ENCODE measurements around the gene JTB. TPM values are rescaled to one million over a fixed set of nuclear protein-coding genes. Genes with fewer than 3 reads are reported as not detected.

The JTB gene
- total RNA-seq, 1 experiment from 2014 or later = 123 TPM

DNA sequence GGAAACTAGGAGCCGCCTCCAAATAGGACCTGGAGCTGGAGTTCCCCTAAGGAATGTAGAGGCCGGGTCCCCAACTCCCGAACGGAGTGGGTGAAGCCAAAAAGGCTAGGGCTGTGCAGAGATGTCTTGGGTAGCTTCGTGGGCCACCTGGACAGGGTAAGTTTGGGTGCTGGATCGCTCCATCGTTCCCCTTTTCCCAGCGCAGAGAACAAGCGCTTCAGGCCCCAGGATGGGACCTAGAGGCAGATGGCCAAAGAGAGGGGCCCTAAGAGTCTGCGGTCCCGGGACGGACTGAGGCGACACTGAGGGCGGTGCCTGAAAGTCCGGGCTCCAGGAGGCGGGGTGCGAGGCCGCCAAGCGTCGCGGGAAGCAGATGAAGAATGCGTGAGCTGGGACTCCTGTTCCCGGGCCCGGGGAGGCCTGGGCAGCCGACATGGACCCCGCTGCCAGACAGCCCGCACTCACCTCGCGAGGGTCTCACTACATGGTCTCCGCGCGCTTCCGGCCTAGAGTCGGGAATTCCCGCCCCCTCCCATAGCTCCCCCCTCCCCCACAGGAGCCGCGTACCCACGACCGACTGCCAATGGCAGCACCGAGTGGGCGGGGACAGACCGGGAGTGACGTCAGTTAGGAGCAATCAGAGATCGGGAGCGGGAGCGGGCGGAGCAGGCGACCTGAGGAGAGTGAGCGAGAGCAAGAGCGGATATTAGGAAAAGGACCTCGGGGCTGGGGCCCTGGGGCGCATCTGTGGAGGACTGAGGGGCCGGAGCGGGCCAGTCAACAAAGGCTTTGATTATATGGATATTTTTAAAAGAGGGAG, 14.2 kb downstream of the JTB start, which contains the start of gene SLC39A1:
TSS of gene SLC39A1 (minus strand) at position 508 of the 820 bp plus-strand sequence. CDS start 822 bp downstream, outside the sequence.
- Histone ChIP-seq H3K27ac (ENCODE audit: low read depth, low read length) (peak within 1 kb of the TSS; percentile 93), H3K9me3 (ENCODE audit: control insufficient read depth in 1 of 2, insufficient read depth in 1 of 2, low read depth in 1 of 2, low read length in 2 of 2) (no peaks in the 10 kb centered on the region), H2AFZ (ENCODE audit: low read depth, low read length, poor library complexity, severe bottlenecking) (no peak within 1 kb of the TSS), H3K4me3 (replicated peaks in 1 of 2; ENCODE audit: low read depth in 1 of 2, low read length in 2 of 2) (peak within 1 kb of the TSS; percentile 94 to 97), H4K20me1 (ENCODE audit: insufficient read depth) (no peaks in the 10 kb centered on the region), H3K79me2 (ENCODE audit: insufficient read depth, low read length) (peaks cover 34% of the 10 kb centered on the region), H3K9me2 (ENCODE audit: insufficient read depth) (no peaks in the 10 kb centered on the region), H3K27me3 (ENCODE audit: insufficient read depth, low read length) (no peaks in the 10 kb centered on the region), H3K36me3 (ENCODE audit: control insufficient read depth in 1 of 2, insufficient read depth in 2 of 2, low read length in 2 of 2) (peaks cover 5 to 11% of the 10 kb centered on the region in 2 experiments; a peak in 1 of 4 replicates), H3K4me1 (ENCODE audit: control insufficient read depth in 1 of 2, insufficient read depth in 2 of 2, low read length in 2 of 2) (peaks cover 26 to 61% of the 10 kb centered on the region in 2 experiments), H3K9ac (ENCODE audit: low read length) (peak within 1 kb of the TSS; percentile 96), H3K4me2 (ENCODE audit: low read length) (peak within 1 kb of the TSS; percentile 86)
- ATAC-seq (peak; percentile 69), DNase-seq (ENCODE audit: low read depth, low spot score) (peak; percentile 94)
- intact Hi-C loops (cut with micrococcal nuclease) = loop anchor here (5.0 kb wide), 1 partner anchor 181 kb away; no protein-coding TSS in a partner anchor
- POLR2A ChIA-PET = interaction anchor here (0.8 to 2.8 kb wide), 6 partner anchors 11 to 41 kb away, joined by 3 to 18 read pairs (median 4); partner anchors contain the start of genes DENND4B, GATAD2B and RPS27
- TF ChIP-seq POLR2A (IDR thresholded peaks at IDR 0.05; ENCODE audit: borderline replicate concordance, extremely low read depth, insufficient read depth, insufficient read length) (peak; percentile 90), TCF7L2 (IDR thresholded peaks at IDR 0.05; ENCODE audit: borderline replicate concordance, extremely low read depth, insufficient read depth, insufficient read length) (no peak), JUND (IDR thresholded peaks at IDR 0.05) (no peak), FOSL1 (IDR thresholded peaks at IDR 0.05; ENCODE audit: low read depth) (no peak), ZFX (IDR thresholded peaks at IDR 0.05) (peak; percentile 62; the same call in 1 of the 2 replicates), CEBPB (IDR thresholded peaks at IDR 0.05; ENCODE audit: low read depth) (no peak), SP1 (IDR thresholded peaks at IDR 0.05; ENCODE audit: low read depth) (no peak), EZH2phosphoT487 (IDR thresholded peaks at IDR 0.05; ENCODE audit: borderline replicate concordance) (no peak), CBX3 (IDR thresholded peaks at IDR 0.05; ENCODE audit: low read depth) (no peak), ELF1 (IDR thresholded peaks at IDR 0.05; ENCODE audit: borderline replicate concordance, low read depth) (no peak), POLR2AphosphoS5 (IDR thresholded peaks at IDR 0.05; ENCODE audit: low read depth, low read length) (peak; percentile 83), RAD21 (IDR thresholded peaks at IDR 0.05; ENCODE audit: low read depth) (no peak), YY1 (IDR thresholded peaks at IDR 0.05; ENCODE audit: extremely low read depth, insufficient replicate concordance, low read depth, low read length) (peak; percentile 41), EGR1 (IDR thresholded peaks at IDR 0.05; ENCODE audit: low read depth) (no peak)
- TF ChIP-seq, protein P1, sequence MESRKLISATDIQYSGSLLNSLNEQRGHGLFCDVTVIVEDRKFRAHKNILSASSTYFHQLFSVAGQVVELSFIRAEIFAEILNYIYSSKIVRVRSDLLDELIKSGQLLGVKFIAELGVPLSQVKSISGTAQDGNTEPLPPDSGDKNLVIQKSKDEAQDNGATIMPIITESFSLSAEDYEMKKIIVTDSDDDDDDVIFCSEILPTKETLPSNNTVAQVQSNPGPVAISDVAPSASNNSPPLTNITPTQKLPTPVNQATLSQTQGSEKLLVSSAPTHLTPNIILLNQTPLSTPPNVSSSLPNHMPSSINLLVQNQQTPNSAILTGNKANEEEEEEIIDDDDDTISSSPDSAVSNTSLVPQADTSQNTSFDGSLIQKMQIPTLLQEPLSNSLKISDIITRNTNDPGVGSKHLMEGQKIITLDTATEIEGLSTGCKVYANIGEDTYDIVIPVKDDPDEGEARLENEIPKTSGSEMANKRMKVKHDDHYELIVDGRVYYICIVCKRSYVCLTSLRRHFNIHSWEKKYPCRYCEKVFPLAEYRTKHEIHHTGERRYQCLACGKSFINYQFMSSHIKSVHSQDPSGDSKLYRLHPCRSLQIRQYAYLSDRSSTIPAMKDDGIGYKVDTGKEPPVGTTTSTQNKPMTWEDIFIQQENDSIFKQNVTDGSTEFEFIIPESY (IDR thresholded peaks at IDR 0.05; ENCODE audit: extremely low read depth, insufficient replicate concordance, low read length) = no peak
- TF ChIP-seq, protein P2, sequence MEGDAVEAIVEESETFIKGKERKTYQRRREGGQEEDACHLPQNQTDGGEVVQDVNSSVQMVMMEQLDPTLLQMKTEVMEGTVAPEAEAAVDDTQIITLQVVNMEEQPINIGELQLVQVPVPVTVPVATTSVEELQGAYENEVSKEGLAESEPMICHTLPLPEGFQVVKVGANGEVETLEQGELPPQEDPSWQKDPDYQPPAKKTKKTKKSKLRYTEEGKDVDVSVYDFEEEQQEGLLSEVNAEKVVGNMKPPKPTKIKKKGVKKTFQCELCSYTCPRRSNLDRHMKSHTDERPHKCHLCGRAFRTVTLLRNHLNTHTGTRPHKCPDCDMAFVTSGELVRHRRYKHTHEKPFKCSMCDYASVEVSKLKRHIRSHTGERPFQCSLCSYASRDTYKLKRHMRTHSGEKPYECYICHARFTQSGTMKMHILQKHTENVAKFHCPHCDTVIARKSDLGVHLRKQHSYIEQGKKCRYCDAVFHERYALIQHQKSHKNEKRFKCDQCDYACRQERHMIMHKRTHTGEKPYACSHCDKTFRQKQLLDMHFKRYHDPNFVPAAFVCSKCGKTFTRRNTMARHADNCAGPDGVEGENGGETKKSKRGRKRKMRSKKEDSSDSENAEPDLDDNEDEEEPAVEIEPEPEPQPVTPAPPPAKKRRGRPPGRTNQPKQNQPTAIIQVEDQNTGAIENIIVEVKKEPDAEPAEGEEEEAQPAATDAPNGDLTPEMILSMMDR (IDR thresholded peaks at IDR 0.05 in 2 of 3, conservative IDR thresholded peaks at IDR 0.05 in 1 of 3; ENCODE audit: borderline replicate concordance in 1 of 3, insufficient read depth in 1 of 3, low read depth in 2 of 3, low read length in 2 of 3) = no peak
- TF ChIP-seq, protein P3, sequence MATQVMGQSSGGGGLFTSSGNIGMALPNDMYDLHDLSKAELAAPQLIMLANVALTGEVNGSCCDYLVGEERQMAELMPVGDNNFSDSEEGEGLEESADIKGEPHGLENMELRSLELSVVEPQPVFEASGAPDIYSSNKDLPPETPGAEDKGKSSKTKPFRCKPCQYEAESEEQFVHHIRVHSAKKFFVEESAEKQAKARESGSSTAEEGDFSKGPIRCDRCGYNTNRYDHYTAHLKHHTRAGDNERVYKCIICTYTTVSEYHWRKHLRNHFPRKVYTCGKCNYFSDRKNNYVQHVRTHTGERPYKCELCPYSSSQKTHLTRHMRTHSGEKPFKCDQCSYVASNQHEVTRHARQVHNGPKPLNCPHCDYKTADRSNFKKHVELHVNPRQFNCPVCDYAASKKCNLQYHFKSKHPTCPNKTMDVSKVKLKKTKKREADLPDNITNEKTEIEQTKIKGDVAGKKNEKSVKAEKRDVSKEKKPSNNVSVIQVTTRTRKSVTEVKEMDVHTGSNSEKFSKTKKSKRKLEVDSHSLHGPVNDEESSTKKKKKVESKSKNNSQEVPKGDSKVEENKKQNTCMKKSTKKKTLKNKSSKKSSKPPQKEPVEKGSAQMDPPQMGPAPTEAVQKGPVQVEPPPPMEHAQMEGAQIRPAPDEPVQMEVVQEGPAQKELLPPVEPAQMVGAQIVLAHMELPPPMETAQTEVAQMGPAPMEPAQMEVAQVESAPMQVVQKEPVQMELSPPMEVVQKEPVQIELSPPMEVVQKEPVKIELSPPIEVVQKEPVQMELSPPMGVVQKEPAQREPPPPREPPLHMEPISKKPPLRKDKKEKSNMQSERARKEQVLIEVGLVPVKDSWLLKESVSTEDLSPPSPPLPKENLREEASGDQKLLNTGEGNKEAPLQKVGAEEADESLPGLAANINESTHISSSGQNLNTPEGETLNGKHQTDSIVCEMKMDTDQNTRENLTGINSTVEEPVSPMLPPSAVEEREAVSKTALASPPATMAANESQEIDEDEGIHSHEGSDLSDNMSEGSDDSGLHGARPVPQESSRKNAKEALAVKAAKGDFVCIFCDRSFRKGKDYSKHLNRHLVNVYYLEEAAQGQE (IDR thresholded peaks at IDR 0.05; ENCODE audit: low read depth) = no peak
- TSS peak; percentile 43 for BruUV-seq (replicated peaks)
- RAD21 ChIA-PET (ENCODE audit: low non-redundant PET in 1 of 2, low total read pairs in 2 of 2, uncharacterized antibody in 2 of 2, unreplicated experiment in 2 of 2) = interaction anchor here in 1 of 2 experiments (0.9 kb wide), 1 partner anchor 14 kb away, joined by 3 read pairs; the partner anchor contains the start of gene JTB
- CTCF ChIA-PET = interaction anchor here (0.8 to 2.1 kb wide), 2 partner anchors 17 to 24 kb away, joined by 3 to 9 read pairs; partner anchors contain the start of gene DENND4B

Measured in HCT116 (cell line).